GM12878 (cell line): ENCODE results near the gene RBMS3.

Source experiments
- BRCA1 ChIP-seq: IDR thresholded peaks from 2 replicates; pipeline ENCODE4 v1.6.1; 2011; ENCODE audit warnings: low read depth, low read length, improper control_type of control experiment
- EZH2 ChIP-seq: IDR thresholded peaks from 2 replicates; pipeline ENCODE4 v1.6.1; 2012; ENCODE audit warnings: low read depth, mild to moderate bottlenecking, control low read depth, inconsistent platforms, low read length, borderline replicate concordance; ENCODE audit not compliant: control insufficient read depth
- NFIC ChIP-seq: IDR thresholded peaks from 2 replicates; pipeline ENCODE4 v1.6.1; 2012; ENCODE audit warnings: low read depth, mild to moderate bottlenecking, inconsistent platforms, low read length, moderate library complexity
- PAX8 ChIP-seq: fragments of 450-650 bp; IDR thresholded peaks from 2 replicates; pipeline ENCODE4 v1.6.1; 2017; ENCODE audit warnings: mild to moderate bottlenecking, moderate library complexity
- TF ChIP-seq, protein P1 (sequence below): IDR thresholded peaks from 2 replicates; pipeline ENCODE4 v1.6.1; 2011; ENCODE audit warnings: mild to moderate bottlenecking, low read depth, low read length, moderate library complexity; ENCODE audit not compliant: insufficient replicate concordance
- TF ChIP-seq, protein P2 (sequence below): IDR thresholded peaks from 2 replicates; pipeline ENCODE4 v1.6.1; 2011; ENCODE audit warnings: low read depth, low read length, improper control_type of control experiment, borderline replicate concordance

- TF ChIP-seq BRCA1 (no peak), EZH2 (no peak), NFIC (no peak), PAX8 (no peak)
- TF ChIP-seq, protein P1, sequence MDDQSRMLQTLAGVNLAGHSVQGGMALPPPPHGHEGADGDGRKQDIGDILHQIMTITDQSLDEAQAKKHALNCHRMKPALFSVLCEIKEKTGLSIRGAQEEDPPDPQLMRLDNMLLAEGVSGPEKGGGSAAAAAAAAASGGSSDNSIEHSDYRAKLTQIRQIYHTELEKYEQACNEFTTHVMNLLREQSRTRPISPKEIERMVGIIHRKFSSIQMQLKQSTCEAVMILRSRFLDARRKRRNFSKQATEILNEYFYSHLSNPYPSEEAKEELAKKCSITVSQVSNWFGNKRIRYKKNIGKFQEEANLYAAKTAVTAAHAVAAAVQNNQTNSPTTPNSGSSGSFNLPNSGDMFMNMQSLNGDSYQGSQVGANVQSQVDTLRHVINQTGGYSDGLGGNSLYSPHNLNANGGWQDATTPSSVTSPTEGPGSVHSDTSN = no peak
- TF ChIP-seq, protein P2, sequence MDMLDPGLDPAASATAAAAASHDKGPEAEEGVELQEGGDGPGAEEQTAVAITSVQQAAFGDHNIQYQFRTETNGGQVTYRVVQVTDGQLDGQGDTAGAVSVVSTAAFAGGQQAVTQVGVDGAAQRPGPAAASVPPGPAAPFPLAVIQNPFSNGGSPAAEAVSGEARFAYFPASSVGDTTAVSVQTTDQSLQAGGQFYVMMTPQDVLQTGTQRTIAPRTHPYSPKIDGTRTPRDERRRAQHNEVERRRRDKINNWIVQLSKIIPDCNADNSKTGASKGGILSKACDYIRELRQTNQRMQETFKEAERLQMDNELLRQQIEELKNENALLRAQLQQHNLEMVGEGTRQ = no peak
These were observed 58.4 kb downstream of the RBMS3 start for GRCh38 chr3:29339016-29339833.
